ENCODE measurements around the gene NCEH1.
"Not testable (repeated sequence)": the region's sequence is repeated elsewhere in the genome, so short reads cannot be mapped to it uniquely, and the experiment has no call there.

The NCEH1 gene

DNA sequence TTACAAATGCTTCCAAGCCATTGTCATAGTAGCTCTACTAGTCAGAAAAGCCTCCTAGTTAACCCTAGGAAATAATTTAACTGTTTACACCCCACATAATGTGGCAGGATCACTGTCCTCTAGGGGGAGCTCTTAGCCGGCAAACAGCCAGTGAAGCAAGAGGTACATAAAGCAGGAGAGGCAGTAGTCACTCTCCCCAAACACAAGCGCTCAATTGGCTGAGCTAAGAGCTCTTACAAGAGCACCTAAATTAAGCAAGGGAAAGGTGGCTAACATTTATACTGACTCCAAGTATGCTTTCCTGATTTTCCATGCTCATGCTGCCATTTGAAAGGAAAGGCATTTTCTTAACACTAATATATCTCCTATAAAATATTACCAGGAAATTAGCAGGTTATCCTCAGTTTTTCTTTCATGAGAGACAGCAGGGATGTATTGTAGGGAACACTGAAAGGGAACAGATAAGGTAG, 37.6 kb downstream of the NCEH1 start:
- DNase-seq = peak; percentile 86

DNA sequence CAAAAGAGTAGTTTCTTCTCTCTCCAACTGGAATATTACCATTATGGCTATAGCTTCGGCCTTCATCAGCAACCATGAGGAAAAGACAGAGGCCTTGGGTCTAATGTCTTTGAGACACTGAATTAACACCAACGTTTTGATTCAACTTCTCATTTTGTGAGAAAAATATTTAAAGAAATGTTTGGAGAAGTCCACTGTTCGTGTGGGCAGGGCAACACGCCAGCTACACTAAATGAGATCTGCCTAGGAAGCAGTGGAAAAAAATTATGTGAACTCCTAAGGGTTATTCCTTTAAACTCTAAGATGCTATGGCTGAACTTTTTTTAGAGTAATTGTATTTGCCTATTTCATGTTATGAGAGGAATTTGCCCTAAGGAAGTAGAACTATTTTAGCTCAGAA, 41.8 kb downstream of the NCEH1 start:
- DNase-seq = no peak

DNA sequence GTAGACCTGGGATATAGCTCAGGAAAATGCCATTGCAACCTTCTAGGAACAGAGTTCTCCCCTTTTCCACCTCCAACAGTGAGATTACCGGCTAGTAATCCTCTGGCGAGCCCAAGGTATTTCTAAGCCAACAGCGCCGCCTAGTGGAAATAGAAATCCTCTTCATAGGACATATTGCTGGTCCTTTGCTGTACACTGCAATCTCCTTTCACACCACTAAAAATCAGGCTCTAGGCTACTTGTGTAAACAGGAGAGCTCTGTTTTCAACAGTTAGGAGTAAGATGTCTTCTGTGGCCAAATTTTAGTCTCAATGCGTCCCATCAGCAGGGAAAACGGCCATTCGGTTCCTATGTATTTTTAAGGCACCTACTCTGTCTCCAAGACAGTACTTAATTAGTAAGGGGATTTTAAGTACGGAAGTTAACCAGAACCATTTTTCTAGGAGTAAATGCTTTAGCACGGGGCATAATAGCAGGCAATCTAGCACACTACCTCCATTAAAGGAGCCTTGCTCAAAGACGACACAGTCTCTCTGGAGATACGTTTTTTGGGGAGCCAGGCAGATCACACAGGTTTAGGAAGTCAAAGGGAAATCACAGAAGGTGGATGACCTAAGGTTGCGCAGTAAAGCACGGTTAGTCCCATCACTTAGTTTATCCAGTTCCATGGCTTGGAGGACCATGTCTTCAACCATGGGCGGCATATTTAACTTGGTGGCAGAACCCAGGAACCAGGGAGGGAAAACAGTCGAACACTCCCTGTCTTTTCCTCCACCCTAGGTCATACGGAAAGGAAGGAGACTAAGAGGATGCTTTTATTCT, 43.8 kb downstream of the NCEH1 start:
- DNase-seq = peak; percentile 88

DNA sequence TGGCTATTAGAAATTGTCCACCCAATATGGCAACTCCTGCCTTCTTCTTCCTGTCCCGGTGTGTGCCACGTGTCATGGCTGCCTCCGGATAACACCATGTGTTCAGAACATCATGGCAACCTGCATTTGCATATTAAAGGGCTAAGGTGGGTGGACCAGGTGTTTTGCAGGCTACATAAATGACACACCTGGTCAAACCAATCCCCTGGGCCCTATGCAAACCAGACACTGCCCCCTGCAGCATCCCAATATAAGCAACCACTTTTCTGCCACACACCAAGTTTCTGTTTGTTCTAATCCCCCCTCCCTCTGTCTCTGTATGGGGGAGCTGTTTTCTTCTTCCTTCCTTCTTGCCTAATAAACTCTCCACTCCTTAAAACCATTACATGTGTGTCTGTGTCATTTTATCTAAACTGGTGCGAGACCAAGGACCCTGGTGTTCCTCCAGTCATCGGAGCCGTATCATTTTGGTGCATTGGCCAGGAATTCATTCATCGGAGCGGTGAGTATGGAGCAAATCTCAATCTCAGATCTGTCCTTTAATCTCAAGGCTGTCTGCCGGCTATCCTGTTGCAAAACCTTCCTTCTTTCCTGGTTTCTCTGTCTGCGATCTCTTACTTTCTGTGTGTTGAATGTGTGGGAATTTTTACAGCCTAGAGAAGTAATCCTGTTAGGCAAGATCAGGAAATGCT, 44.5 kb downstream of the NCEH1 start:
- no peak for DNase-seq

DNA sequence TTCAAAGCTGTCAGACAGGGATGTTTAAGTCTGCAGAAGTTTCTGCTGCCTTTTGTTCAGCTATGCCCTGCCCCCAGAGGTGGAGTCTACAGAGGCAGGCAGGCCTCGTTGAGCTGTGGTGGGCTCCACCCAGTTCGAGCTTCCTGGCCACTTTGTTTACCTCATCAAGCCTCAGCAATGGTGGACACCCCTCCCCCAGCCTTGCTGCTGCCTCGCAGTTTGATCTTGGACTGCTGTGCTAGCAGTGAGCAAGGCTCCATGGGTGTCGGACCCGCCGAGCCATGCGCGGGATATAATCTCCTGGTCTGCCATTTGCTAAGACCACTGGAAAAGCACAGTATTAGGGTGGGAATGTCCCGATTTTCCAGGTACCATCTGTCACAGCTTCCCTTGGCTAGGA, 45.4 kb downstream of the NCEH1 start:
- DNase-seq = not testable (repeated sequence)

DNA sequence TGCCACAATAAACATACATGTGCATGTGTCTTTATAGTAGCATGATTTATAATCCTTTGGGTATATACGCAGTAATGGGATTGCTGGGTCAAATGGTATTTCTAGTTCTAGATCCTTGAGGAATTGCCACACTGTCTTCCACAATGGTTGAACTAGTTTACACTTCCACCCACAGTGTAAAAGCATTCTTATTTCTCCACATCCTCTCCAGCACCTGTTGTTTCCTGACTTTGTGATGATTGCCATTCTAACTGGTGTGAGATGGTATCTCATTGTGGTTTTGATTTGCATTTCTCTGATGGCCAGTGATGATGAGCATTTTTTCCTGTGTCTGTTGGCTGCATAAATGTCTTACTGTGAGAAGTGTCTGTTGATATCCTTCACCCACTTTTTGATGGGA, 50.4 kb downstream of the NCEH1 start:
- not testable (repeated sequence) for DNase-seq

DNA sequence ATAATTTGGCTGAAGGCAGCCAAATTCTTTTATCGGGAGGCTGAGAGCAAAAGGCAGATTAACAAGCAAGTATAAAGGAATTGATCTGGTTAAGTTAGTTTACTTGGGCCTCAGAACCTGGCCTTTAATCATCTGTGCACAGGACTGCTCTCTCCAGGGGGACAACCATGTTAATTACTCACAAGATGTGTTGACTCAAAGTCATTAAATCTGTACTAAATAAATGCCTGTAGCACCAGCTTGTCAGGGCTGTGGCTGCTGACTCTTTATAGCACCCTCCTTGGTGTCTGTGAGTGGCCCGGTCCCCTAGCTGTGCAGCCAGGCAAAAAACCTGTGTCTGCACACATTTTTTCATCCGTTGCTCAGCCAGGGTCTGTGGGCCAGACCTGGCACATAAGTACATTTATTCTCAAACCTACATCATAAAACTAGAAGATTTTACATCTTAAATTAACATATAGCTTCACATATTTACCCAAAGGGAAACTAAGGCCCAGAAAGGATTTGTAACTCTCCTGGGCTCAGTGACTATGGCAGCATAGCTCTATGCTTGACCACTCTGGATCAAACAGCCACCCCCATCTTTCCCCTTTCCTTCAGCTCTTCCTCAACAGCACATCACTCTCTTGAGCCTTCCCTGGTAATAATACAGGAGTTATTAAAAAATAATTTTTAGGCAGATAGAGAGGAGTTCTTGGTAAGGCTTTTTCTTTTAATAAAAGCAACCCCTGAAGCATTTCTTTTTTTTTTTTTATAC, 51.4 kb downstream of the NCEH1 start:
- DNase-seq = no peak

DNA sequence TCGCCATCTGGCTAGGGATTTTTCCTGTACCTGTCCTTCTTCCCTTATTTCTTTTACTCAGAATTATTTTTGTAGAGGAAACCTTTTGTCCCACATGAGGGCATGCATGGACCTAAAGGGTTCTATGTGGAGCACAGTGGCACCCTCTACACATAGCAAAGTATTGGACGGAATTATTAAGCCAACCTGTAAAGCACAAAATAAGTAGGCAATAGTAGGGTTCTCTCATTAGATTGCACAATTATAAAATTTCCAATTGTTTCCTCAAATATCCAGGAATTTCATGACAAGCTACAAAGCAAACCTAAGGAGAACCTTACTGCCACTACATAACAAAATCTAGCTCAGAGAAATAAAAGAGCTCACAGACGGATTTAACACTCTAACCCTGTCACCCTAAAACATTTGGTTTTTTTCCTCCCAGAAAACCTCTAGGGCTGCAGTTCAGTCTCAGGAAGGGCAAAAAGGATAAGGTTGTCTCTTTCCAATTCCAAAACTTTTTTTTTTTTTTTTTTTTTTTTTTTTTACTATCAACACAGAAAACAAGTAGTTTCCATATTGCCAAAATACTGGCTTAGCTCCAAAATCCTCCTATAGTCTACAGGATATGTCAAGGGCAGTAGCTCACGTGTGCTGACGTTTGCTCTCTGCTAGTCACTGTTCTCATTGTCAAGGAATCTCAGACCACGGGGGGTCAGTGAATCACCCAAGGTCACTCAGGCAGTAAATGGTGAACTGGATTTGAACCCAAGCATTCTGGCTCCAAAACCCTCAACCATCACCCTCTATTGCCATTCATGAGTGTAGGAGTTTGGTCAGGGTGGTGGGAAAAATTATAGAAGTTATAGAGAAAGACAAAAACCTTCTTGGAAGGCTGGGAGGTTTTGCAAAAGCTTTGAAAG, 52.3 kb downstream of the NCEH1 start:
- peak; percentile 17 for DNase-seq

DNA sequence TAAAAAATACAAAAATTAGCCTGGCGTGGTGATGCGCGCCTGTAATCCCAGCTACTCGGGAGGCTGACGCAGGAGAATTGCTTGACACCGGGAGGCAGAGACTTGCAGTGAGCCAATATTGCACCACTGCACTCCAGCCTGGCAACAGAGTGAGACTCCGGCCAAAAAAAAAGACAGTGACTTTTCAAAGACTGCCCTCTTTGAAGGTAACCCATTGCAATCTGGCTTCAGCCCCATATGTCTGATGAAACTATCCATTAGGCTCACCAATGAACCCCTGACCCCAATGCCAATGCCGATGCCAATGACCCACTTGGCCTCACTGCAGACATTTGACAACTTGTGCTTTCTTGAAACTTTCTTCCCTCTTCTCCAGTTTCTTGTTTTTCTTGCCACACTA, 54.3 kb downstream of the NCEH1 start:
- DNase-seq = no peak

DNA sequence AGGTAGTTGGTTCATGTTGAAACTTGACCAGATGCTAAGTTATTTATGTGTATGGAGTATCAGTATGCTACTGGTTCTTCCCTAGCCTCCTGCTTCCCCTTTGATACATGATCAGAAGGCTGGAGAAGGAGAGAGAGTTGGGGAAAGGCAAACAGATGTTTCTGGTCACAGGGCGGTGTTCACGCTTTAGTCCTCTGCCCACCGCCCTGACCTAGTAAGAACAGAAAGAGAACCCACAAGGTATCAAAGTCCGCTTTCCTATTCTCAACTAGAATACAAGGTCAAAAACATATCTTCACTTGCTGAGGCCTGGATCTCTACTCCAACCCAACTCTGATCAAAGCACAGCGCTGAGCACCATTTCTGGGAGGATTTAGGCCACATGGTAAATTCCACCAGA, 55.5 kb downstream of the NCEH1 start:
- DNase-seq = no peak

DNA sequence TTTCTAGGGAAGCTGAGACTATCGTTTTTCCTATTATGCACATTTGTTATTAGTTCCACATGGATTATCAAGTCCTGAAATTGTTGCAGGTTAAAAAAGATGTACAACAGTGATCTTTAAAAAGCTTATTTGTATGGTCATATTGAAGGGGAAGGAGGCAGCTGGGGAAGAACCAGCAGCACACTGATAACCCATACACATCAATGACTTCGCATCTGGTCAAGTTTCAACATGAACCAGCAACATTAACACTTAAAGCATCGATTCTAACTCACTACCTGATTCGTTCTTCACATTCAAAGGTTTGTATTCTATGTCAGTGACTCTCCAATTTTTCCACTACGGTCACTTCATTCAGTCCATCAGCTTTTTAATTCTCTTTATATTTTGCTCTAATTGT, 56.4 kb downstream of the NCEH1 start:
- DNase-seq = no peak

DNA sequence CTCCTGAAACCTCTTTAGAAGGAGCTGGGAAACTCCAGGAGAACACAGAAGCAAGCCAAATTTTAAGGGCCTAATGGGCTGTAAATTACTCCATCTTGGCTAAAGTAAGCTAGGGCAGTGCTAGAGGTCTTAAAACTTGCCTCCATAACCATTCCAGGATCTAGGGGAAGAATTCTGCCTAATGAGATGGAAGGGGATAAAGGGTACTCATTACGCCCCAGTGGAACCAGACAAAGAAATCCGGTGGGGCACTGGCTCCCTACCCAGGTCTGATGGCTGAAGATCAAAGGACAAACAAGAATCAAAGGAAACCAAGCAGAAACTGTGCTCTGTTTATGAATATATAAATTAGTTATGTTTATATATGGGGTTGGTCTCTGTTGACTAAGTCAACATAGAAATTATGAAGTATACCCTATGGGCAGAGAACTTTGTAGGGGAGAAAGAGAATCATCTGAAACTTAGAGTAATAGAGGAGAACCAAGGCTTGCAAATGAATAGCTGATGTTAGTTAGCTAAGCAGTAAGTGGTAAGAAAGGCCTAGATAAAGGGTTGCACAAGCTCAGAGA, 57.8 kb downstream of the NCEH1 start:
- no peak for DNase-seq

DNA sequence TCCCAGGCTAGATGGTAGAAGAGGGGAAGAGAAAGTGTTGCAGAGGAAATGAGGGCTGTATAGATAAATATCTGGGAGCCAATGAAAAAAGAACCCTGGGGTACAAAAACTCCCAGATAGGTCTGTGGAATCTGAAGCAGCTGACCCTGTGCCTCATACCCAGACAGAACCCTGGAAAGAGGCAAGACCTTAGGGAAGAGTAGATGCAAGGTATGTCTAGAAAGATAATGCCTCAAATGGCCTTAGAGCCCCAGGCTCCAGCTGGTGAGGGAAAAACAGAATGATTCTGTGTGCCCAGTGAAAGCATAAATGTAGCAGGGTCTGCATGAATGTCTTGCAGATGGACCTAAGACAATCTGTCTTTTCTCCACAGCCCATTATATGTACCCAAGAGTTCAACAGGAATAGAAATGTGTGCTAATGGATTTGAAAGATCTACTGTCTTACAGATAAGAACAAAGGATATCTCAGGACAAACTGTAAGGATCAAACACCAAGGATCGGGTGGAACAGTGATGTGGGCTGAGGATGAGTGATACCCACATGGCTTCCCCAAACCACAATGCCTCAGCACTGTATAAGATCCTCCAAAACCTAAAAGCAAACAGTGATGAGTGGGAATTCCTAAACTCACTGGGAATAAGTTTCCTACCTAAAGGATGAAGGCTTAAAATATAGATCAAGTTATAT, 58.8 kb downstream of the NCEH1 start:
- DNase-seq = no peak

DNA sequence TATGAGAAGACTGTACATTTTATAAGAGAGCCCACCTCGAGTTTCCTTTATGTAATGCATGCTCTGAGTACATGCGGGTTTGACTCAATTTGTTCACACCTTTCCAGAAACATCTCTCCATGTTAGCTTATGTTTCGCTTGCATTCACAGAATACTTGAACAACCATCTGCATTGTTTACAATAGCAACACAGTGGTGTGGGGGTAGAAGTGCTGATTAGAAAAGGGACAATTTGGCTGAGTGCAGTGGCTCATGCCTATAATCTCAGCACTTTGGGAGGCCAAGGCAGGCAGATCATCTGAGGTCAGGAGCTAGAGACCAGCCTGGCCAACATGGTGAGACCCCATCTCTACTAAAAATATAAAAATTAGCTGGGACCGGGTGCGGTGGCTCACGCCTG, 60.9 kb downstream of the NCEH1 start:
- no peak for DNase-seq

DNA sequence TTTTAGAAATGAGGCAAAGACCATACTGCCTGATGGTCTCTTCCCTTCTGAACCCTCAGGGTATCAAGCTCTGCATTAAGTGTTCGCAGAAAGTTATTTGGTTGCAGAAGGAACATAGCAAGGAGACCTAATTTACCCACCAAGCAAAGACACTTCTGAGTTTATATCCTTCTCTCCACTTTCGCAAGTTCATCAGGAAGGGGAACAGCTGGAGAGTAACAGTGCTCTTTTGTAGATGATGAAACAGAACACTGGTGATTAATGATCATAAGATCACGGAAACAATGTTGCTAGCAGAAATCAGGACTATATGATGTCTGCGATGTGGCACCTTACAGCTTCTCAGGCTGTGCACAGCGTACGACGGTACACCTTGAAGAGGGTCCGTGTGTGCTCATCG, 62.1 kb downstream of the NCEH1 start:
- no peak for DNase-seq

DNA sequence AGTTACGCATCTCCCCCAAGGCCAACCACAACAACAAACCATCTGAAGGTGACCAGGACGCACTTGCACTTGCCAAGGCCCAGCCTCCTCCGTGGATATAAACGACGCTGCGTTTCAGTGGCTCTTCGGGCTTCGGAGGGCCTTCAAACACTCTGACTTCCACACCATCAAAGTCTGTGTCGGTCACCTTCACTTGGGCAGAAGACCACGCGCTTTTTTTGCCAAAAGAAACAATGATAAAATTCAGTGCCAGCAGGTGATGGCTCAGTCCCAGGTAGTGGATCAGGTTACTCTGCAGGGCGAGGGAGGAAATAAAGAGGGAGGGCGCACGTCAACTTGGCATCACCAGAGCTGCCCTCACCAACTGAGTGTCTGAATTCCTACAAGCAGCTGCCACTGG, 63.0 kb downstream of the NCEH1 start:
- no peak for DNase-seq

DNA sequence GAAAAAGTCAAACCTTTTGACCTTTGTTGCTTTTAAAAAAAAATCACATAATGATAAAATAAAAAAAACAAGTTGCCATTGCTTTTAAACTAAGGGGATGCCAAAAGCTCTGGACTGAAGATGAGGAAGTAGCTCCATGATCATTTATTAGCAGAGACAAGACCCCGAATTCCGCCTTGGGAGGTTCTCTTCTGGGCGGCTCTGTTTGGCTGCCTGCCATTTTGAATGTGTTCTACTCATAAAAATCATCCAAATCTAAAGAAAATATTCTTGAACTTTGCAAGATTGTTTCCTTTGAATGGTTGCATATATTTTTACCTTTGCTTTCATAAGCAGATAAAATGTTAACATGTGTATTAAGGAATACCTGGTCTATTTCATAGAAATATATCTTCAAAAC, 63.8 kb downstream of the NCEH1 start:
- no peak for DNase-seq

DNA sequence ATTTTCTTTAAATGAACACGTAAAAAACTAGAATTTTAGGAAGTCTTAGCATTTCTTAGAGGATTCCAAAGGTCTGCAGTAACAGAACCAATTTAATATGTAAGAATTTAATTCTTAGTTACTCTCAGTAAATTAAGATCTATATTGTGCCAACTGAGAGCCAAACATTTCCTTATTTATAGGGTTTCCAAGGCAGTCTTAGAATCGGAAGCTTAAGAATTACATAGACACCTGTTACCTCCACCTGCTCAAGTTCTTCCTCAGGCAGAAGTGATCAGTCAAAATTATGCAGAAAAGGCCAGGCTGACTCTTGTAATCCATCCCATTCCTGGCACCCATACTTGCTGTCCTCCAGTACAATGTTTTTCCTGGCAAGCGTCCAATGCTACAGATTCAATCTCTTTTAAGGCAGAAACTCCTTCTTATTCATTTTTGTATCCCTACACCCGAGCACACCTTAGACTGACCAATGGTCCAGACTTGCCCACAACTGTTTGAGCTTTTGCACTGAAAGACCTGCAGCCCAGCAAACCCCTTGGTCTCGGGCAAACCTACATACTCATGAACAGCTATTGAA, 64.3 kb downstream of the NCEH1 start:
- peak; percentile 30 for DNase-seq

DNA sequence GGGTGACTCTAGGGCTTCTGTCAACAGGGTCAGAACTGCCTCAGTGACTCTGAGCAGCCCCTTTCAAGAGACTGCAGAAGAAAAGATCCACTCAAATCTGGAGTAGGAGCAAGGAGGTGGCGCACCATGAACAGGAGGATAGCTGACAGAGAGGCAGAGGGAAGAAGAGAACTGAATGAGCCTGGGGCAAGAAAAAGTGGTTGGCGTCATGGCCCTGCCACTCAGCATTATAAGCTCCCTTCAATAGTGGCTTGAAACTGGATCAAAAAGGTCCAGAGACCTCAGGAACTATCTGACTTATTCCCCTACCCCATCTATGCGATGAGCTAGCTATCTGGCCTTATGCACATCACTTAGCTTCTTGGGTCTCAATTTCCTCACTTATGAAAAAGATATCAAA, 66.6 kb downstream of the NCEH1 start:
- no peak for DNase-seq

DNA sequence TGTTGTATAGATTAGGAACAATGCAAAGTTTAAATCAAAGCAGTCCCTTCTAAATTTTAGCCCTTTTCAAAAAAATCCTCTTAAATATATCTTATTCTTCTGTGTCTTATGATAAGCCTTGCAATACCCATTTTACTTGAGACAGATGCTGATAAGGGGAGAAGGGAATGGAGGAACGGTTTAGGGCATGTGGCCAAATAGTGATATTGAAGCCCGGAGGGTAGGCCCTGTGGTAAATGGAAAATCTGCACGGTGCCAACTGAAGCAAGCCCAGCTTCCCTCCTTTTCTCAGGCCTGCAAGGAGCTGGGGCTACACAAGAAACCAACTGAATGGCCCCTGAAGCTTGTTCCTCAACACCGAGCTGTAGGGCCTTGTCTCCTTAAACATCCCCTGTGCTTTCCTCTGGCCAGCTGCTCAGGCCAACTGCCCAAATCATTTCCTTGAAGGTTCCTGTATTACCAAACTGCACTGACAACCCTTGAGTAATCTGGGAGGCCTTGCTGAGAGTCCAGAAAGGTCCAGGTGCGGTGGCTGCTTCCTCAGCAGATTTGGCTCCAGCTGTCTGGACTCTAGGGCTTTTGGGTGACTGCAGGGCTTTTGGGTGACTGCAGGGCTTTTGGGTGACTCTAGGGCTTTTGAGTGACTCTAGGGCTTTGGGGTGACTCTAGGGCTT, 67.2 kb downstream of the NCEH1 start:
- no peak for DNase-seq

DNA sequence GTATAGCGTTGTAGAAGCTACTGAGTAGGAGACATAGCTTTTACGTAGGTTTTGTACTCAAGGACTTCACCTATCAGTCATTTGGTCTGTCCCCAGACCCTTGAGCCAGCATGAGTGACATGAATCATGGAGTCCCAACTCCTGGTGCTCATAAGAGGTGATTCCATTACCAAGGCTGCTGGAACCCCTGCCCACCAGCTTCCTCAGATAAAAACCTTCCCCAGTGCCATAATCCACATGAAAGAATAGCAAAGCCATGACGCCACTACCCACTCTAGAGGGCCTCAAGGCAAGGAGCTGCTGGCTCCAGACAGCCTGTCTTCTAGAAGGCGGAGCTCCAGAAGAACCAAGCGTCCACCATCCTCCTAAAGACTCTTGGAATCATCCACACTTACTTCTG, 69.6 kb downstream of the NCEH1 start:
- DNase-seq = no peak

Data from RPMI8226 (cell line).